HepG2 (cell line): ENCODE measurements around the gene CEP78. TPM values are rescaled to one million over a fixed set of nuclear protein-coding genes. Genes with fewer than 3 reads are reported as not detected.

Source experiments
- AHR ChIP-seq: IDR thresholded peaks from 2 replicates; pipeline ENCODE4 v1.6.1; 2018; ENCODE audit warnings: missing genetic modification reagents, missing compliant biosample characterization
- CAMTA2 ChIP-seq: sonication (generic); formaldehyde crosslinking; IDR thresholded peaks from 2 replicates; pipeline ENCODE4 v1.4.0; 2020; ENCODE audit warnings: mild to moderate bottlenecking, missing genetic modification reagents, borderline replicate concordance
- EED ChIP-seq: sonication (generic); formaldehyde crosslinking; IDR thresholded peaks from 2 replicates; pipeline ENCODE4 v1.5.0; 2020; ENCODE audit warnings: mild to moderate bottlenecking, missing genetic modification reagents
- IKZF5 ChIP-seq: IDR thresholded peaks from 2 replicates; pipeline ENCODE4 v1.6.1; 2018; ENCODE audit warnings: missing genetic modification reagents, mild to moderate bottlenecking, missing compliant biosample characterization
- JARID2 ChIP-seq: sonication (generic); formaldehyde crosslinking; IDR thresholded peaks from 2 replicates; pipeline ENCODE4 v1.8.1; 2023; ENCODE audit warnings: missing genetic modification reagents, inconsistent platforms; ENCODE audit not compliant: insufficient replicate concordance
- MBNL3 ChIP-seq: fragments of 250-450 bp; sonication (Bioruptor Pico); conservative IDR thresholded peaks from 2 replicates; pipeline ENCODE4 v1.8.0; 2022; ENCODE audit warnings: mild to moderate bottlenecking, inconsistent platforms
- MIXL1 ChIP-seq: IDR thresholded peaks from 2 replicates; pipeline ENCODE4 v1.6.1; 2016
- MXI1 ChIP-seq: IDR thresholded peaks from 3 replicates; pipeline ENCODE4 v1.6.1; 2012; ENCODE audit warnings: low read depth, low read length, inconsistent platforms, borderline replicate concordance
- MYC ChIP-seq: sonication (generic); formaldehyde crosslinking; IDR thresholded peaks from 2 replicates; pipeline ENCODE4 v1.9.0; 2021; ENCODE audit warnings: missing genetic modification reagents, borderline replicate concordance
- PHF20 ChIP-seq: sonication (generic); formaldehyde crosslinking; IDR thresholded peaks from 2 replicates; pipeline ENCODE4 v1.5.0; 2020; ENCODE audit warnings: mild to moderate bottlenecking, missing genetic modification reagents
- POLR2AphosphoS2 ChIP-seq: IDR thresholded peaks from 2 replicates; pipeline ENCODE4 v1.6.1; 2011; ENCODE audit warnings: low read depth, low read length, improper control_type of control experiment
- REPIN1 ChIP-seq: sonication (generic); formaldehyde crosslinking; IDR thresholded peaks from 2 replicates; pipeline ENCODE4 v1.8.0; 2022; ENCODE audit warnings: missing genetic modification reagents, low read depth, mild to moderate bottlenecking, borderline replicate concordance
- TARDBP ChIP-seq: sonication (generic); formaldehyde crosslinking; IDR thresholded peaks from 2 replicates; pipeline ENCODE4 v1.8.0; 2022; ENCODE audit warnings: mild to moderate bottlenecking, missing genetic modification reagents
- ZBTB10 ChIP-seq: sonication (generic); formaldehyde crosslinking; IDR thresholded peaks from 2 replicates; pipeline ENCODE4 v1.4.0; 2020; ENCODE audit warnings: missing genetic modification reagents, borderline replicate concordance
- ZBTB33 ChIP-seq: sonication (generic); formaldehyde crosslinking; IDR thresholded peaks from 2 replicates; pipeline ENCODE4 v1.4.0; 2020; ENCODE audit warnings: missing genetic modification reagents
- ZNF280D ChIP-seq: sonication (generic); formaldehyde crosslinking; IDR thresholded peaks from 2 replicates; pipeline ENCODE4 v1.5.1; 2020; ENCODE audit warnings: mild to moderate bottlenecking, missing genetic modification reagents
- ZNF792 ChIP-seq: IDR thresholded peaks from 2 replicates; pipeline ENCODE4 v1.6.1; 2016
- ZSCAN30 ChIP-seq: sonication (generic); formaldehyde crosslinking; IDR thresholded peaks from 2 replicates; pipeline ENCODE4 v1.5.0; 2020; ENCODE audit warnings: mild to moderate bottlenecking, missing genetic modification reagents
- ZSCAN5A ChIP-seq: sonication (generic); formaldehyde crosslinking; IDR thresholded peaks from 2 replicates; pipeline ENCODE4 v1.8.0; 2022; ENCODE audit warnings: mild to moderate bottlenecking, missing genetic modification reagents, borderline replicate concordance
- polyA plus RNA-seq, 8 experiments: library from polyadenylated mRNA; depleted of rRNA in 3 of 8; stranded (reverse) in 7 of 8; unstranded in 1 of 8; fragments of >200 nt; fragmentation: Illumina TruSeq in 4 of 8; extraction: Trizol in 4 of 8; gene quantifications; 2 replicates each; pipeline versions ENCODE4 v1.2.1 to v1.2.3, GENCODE V29; 2011 to 2016; ENCODE audit warnings: low read depth in 4 of 8, missing spikeins in 1 of 8, mixed read lengths in 1 of 8; ENCODE audit not compliant: insufficient read depth in 1 of 8
- total RNA-seq, 5 experiments: library from RNA; depleted of rRNA; stranded (reverse); fragments of >200 nt; fragmentation: Illumina TruSeq; extraction: Trizol; gene quantifications; 2 replicates each; pipeline ENCODE4 v1.2.3, GENCODE V29; 2016; ENCODE audit warnings: low read depth in 1 of 5

CEP78 gene
- total and polyA plus RNA-seq, 2 of the 13 experiments (the other 11 are each of a cell fraction or from before 2014, with no cell fraction given) = 5.1 to 30.8 TPM

GRCh38 chr9:78296893-78297671, 61.2 kb downstream of the CEP78 start, which contains the start of gene PSAT1 (continued):
- 0 out of 2 replicates have a peak, but pooled peaks have one; percentile 7 for TF ChIP-seq ZBTB10 (CRISPR knock-in tag)
- TF ChIP-seq MYC (CRISPR knock-in tag) = peak; percentile 95
- TF ChIP-seq ZNF280D = peak; percentile 60; the same call in 1 of the 2 replicates
- TF ChIP-seq CAMTA2 (CRISPR knock-in tag) = no peak
- peak; percentile 53; the same call in 1 of the 2 replicates for TF ChIP-seq AHR (CRISPR knock-in tag)
- no peak for TF ChIP-seq ZBTB33 (CRISPR knock-in tag)
- TF ChIP-seq TARDBP (CRISPR knock-in tag) = peak; percentile 24
- TF ChIP-seq EED (CRISPR knock-in tag) = peak; percentile 90
- TF ChIP-seq MXI1 = no peak; the same call in 2 of the 3 replicates
- no peak for TF ChIP-seq POLR2AphosphoS2
- no peak for TF ChIP-seq ZSCAN30 (CRISPR knock-in tag)
- peak; percentile 48; the same call in 1 of the 2 replicates for TF ChIP-seq IKZF5 (CRISPR knock-in tag)
- TF ChIP-seq REPIN1 (CRISPR knock-in tag) = no peak; the same call in 1 of the 2 replicates
- peak; percentile 50 for TF ChIP-seq JARID2 (CRISPR knock-in tag)
- peak; percentile 88 for TF ChIP-seq ZNF792 (CRISPR knock-in tag)
- no peak for TF ChIP-seq MBNL3 (CRISPR knock-in tag)
- TF ChIP-seq PHF20 (CRISPR knock-in tag) = peak; percentile 46
- no peak for TF ChIP-seq ZSCAN5A (CRISPR knock-in tag)
- peak; percentile 44 for TF ChIP-seq MIXL1 (CRISPR knock-in tag)
